ENCODE data around the gene UCK1. TPM values are rescaled to one million over a fixed set of nuclear protein-coding genes. Genes with fewer than 3 reads are reported as not detected.

The UCK1 gene
- total and polyA plus RNA-seq, 8 donors = 9.9 to 143 (median 31.6) TPM

DNA sequence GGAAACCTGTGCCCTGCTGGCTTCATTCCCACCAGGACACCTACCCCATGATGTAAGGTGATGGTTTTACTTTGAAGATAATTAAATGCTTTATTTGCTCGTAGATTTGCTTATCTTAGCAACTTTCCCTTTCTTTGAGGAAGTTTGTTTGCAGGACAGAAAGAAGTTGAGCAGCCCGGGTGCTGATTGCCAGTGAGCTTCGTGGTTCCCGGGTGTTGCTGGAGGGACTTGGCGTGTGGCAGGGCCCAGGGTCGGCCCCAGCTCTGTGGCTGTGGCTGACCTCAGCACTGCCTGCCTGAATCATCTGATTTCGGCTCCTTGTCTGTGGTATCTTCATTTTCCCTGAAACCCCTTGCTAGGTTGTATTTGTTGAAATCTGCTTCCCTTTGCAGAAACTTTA lies 19.6 kb downstream of the UCK1 start:
- Histone ChIP-seq H3K36me3 (peaks cover 26 to 93% (median 88%) of the 10 kb centered on the region in 4 donors), H3K4me3 (no peak overlapping the region), H3K9me3 (no peaks in the 10 kb centered on the region), H3K27ac (no peak overlapping the region), H3K4me1 (peaks cover 0 to 8% (median 0%) of the 10 kb centered on the region in 4 donors), H3K27me3 (no peaks in the 10 kb centered on the region)
- WGBS, 5 donors = 26 to 52% (median 32%) methylated on average over 7 of the region's 7 CpGs
- intact Hi-C loops (cut with DNase I; ENCODE audit: low total_unique reads) = no loop called here
- no peak for DNase-seq
- no peak for TF ChIP-seq EP300 (IDR thresholded peaks at IDR 0.05)
- TF ChIP-seq, protein P1, sequence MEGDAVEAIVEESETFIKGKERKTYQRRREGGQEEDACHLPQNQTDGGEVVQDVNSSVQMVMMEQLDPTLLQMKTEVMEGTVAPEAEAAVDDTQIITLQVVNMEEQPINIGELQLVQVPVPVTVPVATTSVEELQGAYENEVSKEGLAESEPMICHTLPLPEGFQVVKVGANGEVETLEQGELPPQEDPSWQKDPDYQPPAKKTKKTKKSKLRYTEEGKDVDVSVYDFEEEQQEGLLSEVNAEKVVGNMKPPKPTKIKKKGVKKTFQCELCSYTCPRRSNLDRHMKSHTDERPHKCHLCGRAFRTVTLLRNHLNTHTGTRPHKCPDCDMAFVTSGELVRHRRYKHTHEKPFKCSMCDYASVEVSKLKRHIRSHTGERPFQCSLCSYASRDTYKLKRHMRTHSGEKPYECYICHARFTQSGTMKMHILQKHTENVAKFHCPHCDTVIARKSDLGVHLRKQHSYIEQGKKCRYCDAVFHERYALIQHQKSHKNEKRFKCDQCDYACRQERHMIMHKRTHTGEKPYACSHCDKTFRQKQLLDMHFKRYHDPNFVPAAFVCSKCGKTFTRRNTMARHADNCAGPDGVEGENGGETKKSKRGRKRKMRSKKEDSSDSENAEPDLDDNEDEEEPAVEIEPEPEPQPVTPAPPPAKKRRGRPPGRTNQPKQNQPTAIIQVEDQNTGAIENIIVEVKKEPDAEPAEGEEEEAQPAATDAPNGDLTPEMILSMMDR (IDR thresholded peaks at IDR 0.05) = no peak
- no peak for TF ChIP-seq POLR2A (IDR thresholded peaks at IDR 0.05)
- no peak for TF ChIP-seq POLR2AphosphoS5 (IDR thresholded peaks at IDR 0.05)

DNA sequence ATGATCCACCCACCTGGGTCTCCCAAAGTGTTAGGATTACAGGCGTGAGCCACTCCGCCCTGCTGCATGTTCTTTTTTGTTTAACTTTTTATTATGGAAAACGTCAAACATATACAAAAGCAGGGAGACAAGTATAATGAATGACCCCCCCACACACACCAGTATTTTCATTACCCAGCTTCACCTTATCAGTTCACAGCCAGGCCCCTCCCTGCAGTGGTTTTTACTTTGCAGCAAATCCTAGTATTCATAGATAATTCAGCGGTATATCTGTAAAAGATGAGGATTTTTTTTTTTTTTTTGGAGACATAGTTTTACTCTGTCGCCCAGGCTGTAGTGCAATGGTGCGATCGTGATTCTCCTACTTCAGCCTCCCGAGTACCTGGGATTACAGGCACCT lies 26.1 kb downstream of the UCK1 start:
- intact Hi-C loops (cut with DNase I; ENCODE audit: low total_unique reads) = no loop called here
- Histone ChIP-seq H3K9me3 (no peaks in the 10 kb centered on the region), H3K36me3 (peaks cover 0 to 40% (median 27%) of the 10 kb centered on the region in 4 donors), H3K27me3 (no peaks in the 10 kb centered on the region), H3K27ac (no peak overlapping the region), H3K4me1 (peaks cover 15 to 42% (median 30%) of the 10 kb centered on the region in 4 donors), H3K4me3 (no peak overlapping the region)
- no peak for DNase-seq
- 84 to 95% (median 90%) methylated on average over 8 of the region's 8 CpGs for WGBS, 5 donors
- TF ChIP-seq EP300 (IDR thresholded peaks at IDR 0.05) (no peak), POLR2A (IDR thresholded peaks at IDR 0.05) (no peak), POLR2AphosphoS5 (IDR thresholded peaks at IDR 0.05) (no peak)
- TF ChIP-seq, protein P1 (IDR thresholded peaks at IDR 0.05) = no peak

DNA sequence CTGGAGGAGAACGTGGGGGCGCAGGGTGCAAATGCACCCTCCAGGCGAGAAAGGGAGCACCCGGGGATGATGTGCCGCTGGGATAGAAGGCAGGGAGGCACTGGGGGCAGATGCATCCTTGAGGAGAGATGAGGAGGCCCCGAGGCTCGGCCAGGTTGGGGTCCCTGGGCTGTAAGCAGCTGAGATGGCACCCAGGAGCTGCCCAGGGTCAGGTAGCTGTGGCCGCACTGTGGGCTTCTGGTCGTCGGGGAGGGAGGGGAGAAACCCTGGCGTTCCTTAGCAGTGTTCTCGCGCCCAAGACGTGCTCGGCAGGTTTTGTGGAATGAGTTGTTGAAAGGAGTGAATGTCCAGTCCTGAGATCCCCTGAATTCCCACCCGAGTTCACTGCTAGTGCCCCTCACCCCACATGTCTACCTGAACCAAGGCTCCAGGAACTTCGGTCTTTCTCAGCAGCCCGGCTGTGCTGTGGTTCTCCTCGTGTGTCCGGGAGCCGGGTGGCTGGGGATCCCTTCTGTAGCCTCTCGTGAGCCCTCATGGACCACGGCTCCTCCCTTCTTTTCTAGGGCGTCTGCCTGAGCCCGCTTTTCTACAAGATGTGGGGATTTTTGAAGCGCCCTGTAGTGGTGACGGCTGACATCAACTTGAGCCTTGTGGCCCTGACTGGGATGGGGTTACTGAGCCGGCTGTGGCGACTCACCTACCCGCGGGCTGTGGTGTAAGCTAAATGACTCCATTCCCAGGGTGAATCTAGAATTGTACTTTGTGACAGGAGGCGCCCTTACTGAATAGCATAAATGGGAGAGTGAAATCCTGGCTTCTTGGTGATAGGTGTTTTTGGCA lies 27.2 kb downstream of the UCK1 start:
- Histone ChIP-seq H3K4me3 (peak overlapping the region; percentile 85 to 100 (median 90)), H3K27ac (peak overlapping the region in 3 of 5 donors; percentile 79 to 83 (median 80)), H3K36me3 (peaks cover 0 to 41% (median 27%) of the 10 kb centered on the region in 4 donors), H3K4me1 (peaks cover 15 to 42% (median 30%) of the 10 kb centered on the region in 4 donors), H3K9me3 (no peaks in the 10 kb centered on the region), H3K27me3 (no peaks in the 10 kb centered on the region)
- no peak for TF ChIP-seq POLR2A (IDR thresholded peaks at IDR 0.05)
- no peak for TF ChIP-seq POLR2AphosphoS5 (IDR thresholded peaks at IDR 0.05)
- TF ChIP-seq EP300 (IDR thresholded peaks at IDR 0.05) = no peak
- TF ChIP-seq, protein P1 (IDR thresholded peaks at IDR 0.05) = no peak
- intact Hi-C loops (cut with DNase I; ENCODE audit: low total_unique reads) = no loop called here
- 10 to 14% (median 14%) methylated on average over 23 to 32 of the region's 32 CpGs for WGBS, 5 donors
- peak in 1 of 2 donors; percentile 43 for DNase-seq

DNA sequence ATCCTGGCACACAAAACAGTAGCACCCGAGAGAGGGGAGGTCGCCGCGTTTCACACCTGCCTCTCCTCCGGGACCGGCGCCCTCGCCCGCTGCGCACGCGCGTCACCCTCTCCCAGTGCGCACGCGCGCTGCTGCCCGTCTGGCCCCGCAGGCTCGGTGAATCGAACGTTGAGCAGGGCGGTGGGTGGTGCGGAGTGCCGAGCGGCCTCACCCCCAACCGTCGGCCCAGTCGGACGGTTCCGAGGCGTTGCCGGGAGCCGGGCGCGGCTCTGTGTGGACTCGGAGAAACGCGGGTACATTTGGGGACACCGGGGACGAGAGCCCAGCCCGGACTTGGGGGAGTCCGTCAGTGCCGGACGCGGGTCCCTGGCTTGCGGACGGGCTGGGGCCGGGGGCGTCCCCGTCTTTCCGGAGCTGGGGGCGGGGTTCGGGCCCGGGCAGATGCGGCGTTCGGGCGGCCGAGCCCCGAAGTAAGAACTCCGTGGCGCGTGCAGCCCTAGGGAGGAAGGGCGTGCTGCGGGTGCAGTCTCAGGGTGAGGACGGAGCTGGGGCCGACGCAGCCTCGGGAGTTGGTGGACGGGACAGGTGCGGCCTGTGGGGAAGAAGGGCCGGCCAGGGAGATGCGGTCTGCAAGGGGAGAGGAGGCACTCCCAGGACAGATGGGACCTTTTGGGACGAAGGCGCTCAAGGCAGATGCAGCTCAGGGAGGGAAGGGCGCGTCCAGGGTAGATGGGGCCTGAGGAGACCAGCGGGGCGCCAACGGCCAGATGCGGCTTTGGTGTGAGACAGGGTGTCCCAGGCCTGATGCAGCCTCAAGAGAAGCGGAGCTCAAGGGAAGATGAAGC lies 28.1 kb downstream of the UCK1 start, which contains the start of gene POMT1:
POMT1 (plus strand) TSS at position 138 of the 845 bp plus-strand sequence. CDS start 1,301 bp downstream, outside the sequence.
- TF ChIP-seq POLR2AphosphoS5 (IDR thresholded peaks at IDR 0.05) (peak; percentile 69 to 94 (median 80)), EP300 (IDR thresholded peaks at IDR 0.05) (no peak), POLR2A (IDR thresholded peaks at IDR 0.05) (no peak)
- TF ChIP-seq, protein P1 (IDR thresholded peaks at IDR 0.05) = peak in 1 of 7 experiments; percentile 13
- H3K4me3 ChIP-seq = peak within 1 kb of the TSS; percentile 85 to 100 (median 90)
- peaks cover 4 to 44% (median 33%) of the 10 kb centered on the region in 4 donors for H3K36me3 ChIP-seq
- DNase-seq = peak; percentile 89 to 96
- H3K9me3 ChIP-seq = no peaks in the 10 kb centered on the region
- intact Hi-C loops (cut with DNase I; ENCODE audit: low total_unique reads) = no loop called here
- H3K4me1 ChIP-seq = peaks cover 15 to 42% (median 30%) of the 10 kb centered on the region in 4 donors
- peak within 1 kb of the TSS; percentile 62 to 83 (median 79) for H3K27ac ChIP-seq
- WGBS, 5 donors = 0 to 1% (median 0%) methylated on average over 23 to 83 of the region's 83 CpGs
- no peaks in the 10 kb centered on the region for H3K27me3 ChIP-seq

Data from stomach (tissue), 9 donors.